ENCODE measurements around the gene UAP1L1.

Gene UAP1L1

GRCh38 chr9:137076636-137077009 is 694 bp upstream of the UAP1L1 start:
- no peak for DNase-seq

GRCh38 chr9:137077758-137078693 is 709 bp downstream of the UAP1L1 start:
- peak; percentile 17 to 61 (median 37) for DNase-seq

- no peak for DNase-seq
These were observed 1.5 kb downstream of the UAP1L1 start for GRCh38 chr9:137078701-137079400.

- no peak for DNase-seq
These were observed 2.1 kb downstream of the UAP1L1 start for GRCh38 chr9:137079401-137079787.

- DNase-seq: no peak
These were observed 3.2 kb downstream of the UAP1L1 start for GRCh38 chr9:137080260-137081122.

- no peak for DNase-seq
These were observed 5.1 kb downstream of the UAP1L1 start for GRCh38 chr9:137082222-137082924.

GRCh38 chr9:137082925-137083290 is 5.6 kb downstream of the UAP1L1 start:
- no peak for DNase-seq

- DNase-seq: peak; percentile 66 to 84 (median 75)
These were observed 6.2 kb downstream of the UAP1L1 start for GRCh38 chr9:137083394-137084004.

- no peak for DNase-seq
These were observed 7.2 kb downstream of the UAP1L1 start for GRCh38 chr9:137084526-137084925.

- peak in 3 of 4 experiments; percentile 58 to 68 (median 64) for DNase-seq
These were observed 8.7 kb downstream of the UAP1L1 start for GRCh38 chr9:137085920-137086530.

GRCh38 chr9:137086531-137087408 is 9.5 kb downstream of the UAP1L1 start, which contains the start of gene MAN1B1:
Gene MAN1B1 (plus strand): TSS chr9:137086985. CDS start chr9:137087000, 15 bp downstream.
- DNase-seq: peak; percentile 99 to 100 (median 100)

- DNase-seq: peak; percentile 35 to 61 (median 54)
These were observed 10.2 kb downstream of the UAP1L1 start for GRCh38 chr9:137087409-137087925.

- DNase-seq: no peak
These were observed 10.8 kb downstream of the UAP1L1 start for GRCh38 chr9:137088121-137088520.

GRCh38 chr9:137089232-137089947 is 12.1 kb downstream of the UAP1L1 start:
- DNase-seq: no peak

- DNase-seq: peak in 1 of 4 experiments; percentile 36
These were observed 18.6 kb downstream of the UAP1L1 start for GRCh38 chr9:137095664-137096517.

GRCh38 chr9:137096785-137097546 is 19.6 kb downstream of the UAP1L1 start:
- DNase-seq: no peak

- no peak for DNase-seq
These were observed 20.6 kb downstream of the UAP1L1 start for GRCh38 chr9:137097761-137098462.

Measured in suppressor macrophage (primary cell).